Measurements from ENCODE around the gene SMARCA5. TPM values are rescaled to one million over a fixed set of nuclear protein-coding genes. Genes with fewer than 3 reads are reported as not detected.
A peak's percentile ranks its signal among the peaks of the same experiment; 100 is the strongest.

SMARCA5 gene
- total and polyA plus RNA-seq, 8 donors: 52.4 to 348 (median 282) TPM

DNA sequence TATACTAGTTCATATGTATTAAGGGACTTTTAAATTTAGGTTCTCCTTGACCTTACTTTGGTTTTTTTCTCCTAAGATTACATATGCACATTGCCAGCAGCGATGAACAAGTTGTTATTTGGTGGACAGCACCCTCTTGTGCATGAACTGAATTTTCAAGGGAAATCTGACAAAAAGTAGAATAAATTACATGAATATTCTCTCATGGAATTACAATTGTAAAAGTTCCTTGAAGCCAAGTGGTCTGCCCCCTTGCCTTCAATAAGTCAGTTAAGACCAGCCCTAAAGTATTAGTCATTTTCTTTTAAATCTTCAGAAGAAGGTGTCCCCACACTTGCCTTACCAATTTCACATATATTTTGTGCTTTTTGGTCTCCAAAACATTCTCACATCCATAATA lies 30.7 kb upstream of the SMARCA5 start:
- TF ChIP-seq, protein P1, sequence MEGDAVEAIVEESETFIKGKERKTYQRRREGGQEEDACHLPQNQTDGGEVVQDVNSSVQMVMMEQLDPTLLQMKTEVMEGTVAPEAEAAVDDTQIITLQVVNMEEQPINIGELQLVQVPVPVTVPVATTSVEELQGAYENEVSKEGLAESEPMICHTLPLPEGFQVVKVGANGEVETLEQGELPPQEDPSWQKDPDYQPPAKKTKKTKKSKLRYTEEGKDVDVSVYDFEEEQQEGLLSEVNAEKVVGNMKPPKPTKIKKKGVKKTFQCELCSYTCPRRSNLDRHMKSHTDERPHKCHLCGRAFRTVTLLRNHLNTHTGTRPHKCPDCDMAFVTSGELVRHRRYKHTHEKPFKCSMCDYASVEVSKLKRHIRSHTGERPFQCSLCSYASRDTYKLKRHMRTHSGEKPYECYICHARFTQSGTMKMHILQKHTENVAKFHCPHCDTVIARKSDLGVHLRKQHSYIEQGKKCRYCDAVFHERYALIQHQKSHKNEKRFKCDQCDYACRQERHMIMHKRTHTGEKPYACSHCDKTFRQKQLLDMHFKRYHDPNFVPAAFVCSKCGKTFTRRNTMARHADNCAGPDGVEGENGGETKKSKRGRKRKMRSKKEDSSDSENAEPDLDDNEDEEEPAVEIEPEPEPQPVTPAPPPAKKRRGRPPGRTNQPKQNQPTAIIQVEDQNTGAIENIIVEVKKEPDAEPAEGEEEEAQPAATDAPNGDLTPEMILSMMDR (IDR thresholded peaks at IDR 0.05): peak; percentile 27 to 50
- intact Hi-C loops (cut with DNase I): loop anchor here in 1 of 2 donors (5.0 kb wide), 1 partner anchor 281 kb away; no protein-coding TSS in a partner anchor
- peak in 2 of 4 donors; percentile 37 to 61 for DNase-seq
- Histone ChIP-seq H3K27ac (no peak overlapping the region), H3K27me3 (no peaks in the 10 kb centered on the region), H3K9me3 (no peaks in the 10 kb centered on the region), H3K4me1 (no peaks in the 10 kb centered on the region), H3K4me3 (no peak overlapping the region), H3K36me3 (no peaks in the 10 kb centered on the region)
- ATAC-seq: peak; percentile 83

DNA sequence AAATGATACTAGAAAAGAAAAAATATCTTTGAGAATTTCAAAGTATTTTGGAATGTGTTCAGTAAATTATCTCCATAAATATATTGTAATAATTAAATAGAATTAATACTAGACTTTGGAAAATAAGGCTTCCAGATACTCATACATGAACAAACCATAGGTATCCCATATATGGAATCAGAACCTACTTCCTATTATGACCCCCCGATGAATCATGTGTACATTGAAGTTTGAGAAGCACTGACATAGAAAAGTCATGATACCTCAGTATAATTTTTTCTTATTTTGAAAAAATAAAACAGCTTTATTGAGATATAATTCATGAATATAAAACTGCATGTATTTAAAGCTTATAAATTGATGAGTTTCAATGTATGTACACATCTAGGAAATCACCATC lies 27.2 kb upstream of the SMARCA5 start:
- intact Hi-C loops (cut with DNase I): no loop called here

DNA sequence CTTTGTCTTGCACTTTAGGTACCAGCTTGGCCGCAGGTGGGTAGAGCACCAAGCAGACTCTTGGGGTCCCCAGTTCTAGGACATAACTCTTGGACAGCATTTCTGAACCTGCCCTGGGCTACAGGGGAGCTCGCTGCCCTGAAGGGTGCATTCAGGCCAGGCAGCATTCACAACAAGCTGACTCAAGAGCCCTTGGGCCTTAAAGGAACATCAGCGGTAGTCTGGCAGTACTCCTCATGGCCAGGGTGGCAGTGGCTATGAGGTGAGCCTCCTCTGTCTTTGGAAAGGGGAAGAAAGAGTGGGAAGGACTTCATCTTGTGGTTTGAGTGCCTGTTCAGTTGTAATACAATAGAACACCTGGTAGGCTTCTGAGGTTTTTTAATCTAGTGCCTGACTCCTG lies 24.8 kb upstream of the SMARCA5 start:
- Histone ChIP-seq H3K27ac (no peak overlapping the region), H3K4me1 (no peaks in the 10 kb centered on the region), H3K36me3 (no peaks in the 10 kb centered on the region), H3K9me3 (peaks cover 0 to 4% of the 10 kb centered on the region in 2 donors), H3K27me3 (no peaks in the 10 kb centered on the region), H3K4me3 (no peak overlapping the region)
- DNase-seq (no peak), ATAC-seq (peak; percentile 80)
- TF ChIP-seq, protein P1 (IDR thresholded peaks at IDR 0.05): no peak
- intact Hi-C loops (cut with DNase I): no loop called here

More for the DNA sequence above, 27.2 kb upstream of the SMARCA5 start:
- H3K4me1 ChIP-seq: no peaks in the 10 kb centered on the region
- no peaks in the 10 kb centered on the region for H3K36me3 ChIP-seq
- H3K27me3 ChIP-seq: no peaks in the 10 kb centered on the region
- DNase-seq: no peak
- H3K9me3 ChIP-seq: no peaks in the 10 kb centered on the region
- TF ChIP-seq, protein P1 (IDR thresholded peaks at IDR 0.05): no peak
- ATAC-seq: no peak
- no peak overlapping the region for H3K27ac ChIP-seq
- H3K4me3 ChIP-seq: no peak overlapping the region

DNA sequence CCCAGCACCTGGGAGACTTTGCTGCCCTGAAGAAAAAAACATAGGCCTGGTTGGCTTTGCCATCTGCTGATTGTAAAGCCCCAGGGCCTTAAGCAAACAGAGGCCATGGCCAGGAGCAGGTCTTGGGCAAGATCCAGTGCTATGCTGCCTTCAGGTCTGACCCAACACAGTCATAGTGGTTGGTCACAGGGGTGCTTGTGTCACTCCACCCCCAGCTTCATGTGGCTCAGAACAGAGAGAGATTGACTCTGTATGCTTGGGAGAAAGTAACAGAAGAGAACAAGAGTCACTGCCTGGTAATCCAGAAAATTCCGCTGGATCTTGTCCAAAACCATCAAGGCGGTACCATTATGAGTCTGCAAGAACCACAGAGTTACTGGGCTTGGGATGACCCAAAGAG lies 24.4 kb upstream of the SMARCA5 start:
- ATAC-seq (no peak), DNase-seq (no peak)
- intact Hi-C loops (cut with DNase I): no loop called here
- H3K27ac ChIP-seq: no peak overlapping the region
- H3K9me3 ChIP-seq: peaks cover 0 to 4% of the 10 kb centered on the region in 2 donors
- TF ChIP-seq, protein P1 (IDR thresholded peaks at IDR 0.05): no peak
- no peak overlapping the region for H3K4me3 ChIP-seq
- no peaks in the 10 kb centered on the region for H3K27me3 ChIP-seq
- H3K36me3 ChIP-seq: no peaks in the 10 kb centered on the region
- no peaks in the 10 kb centered on the region for H3K4me1 ChIP-seq

DNA sequence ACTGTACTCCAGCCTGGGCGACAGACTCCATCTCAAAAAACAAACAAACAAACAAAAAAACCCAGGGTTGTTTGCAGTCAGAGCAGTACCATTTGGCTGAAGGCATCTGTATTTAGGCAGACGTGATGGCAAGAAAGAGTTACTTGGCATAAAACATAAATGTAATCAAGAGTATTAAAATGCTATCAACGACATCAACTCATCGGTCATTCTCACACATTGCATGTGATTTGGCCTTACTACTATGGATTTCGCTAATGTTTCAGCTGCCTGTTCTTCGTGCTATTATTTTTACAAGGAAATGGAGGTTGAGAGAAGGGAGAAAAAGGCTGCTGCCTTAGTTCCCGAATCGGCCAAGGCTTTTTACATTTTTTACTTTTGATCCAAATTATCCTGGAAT lies 15.5 kb upstream of the SMARCA5 start:
- ATAC-seq: no peak
- TF ChIP-seq, protein P1 (IDR thresholded peaks at IDR 0.05): no peak
- intact Hi-C loops (cut with DNase I): no loop called here
- peak in 2 of 4 donors; percentile 79 for DNase-seq
- peaks cover 0 to 4% of the 10 kb centered on the region in 2 donors for H3K9me3 ChIP-seq
- H3K36me3 ChIP-seq: no peaks in the 10 kb centered on the region
- H3K4me1 ChIP-seq: no peaks in the 10 kb centered on the region
- H3K27ac ChIP-seq: no peak overlapping the region
- H3K4me3 ChIP-seq: no peak overlapping the region
- H3K27me3 ChIP-seq: no peaks in the 10 kb centered on the region
